GM19240 (cell line): ENCODE results near the gene EYS.
"Not testable (repeated sequence)": the region's sequence is repeated elsewhere in the genome, so short reads cannot be mapped to it uniquely, and the experiment has no call there.

ENCODE experiments used
- DNase-seq: peaks from one replicate; pipeline ENCODE4 v3.0.0; 2011; ENCODE audit warnings: low spot score; ENCODE audit not compliant: insufficient read length

The EYS gene

DNA sequence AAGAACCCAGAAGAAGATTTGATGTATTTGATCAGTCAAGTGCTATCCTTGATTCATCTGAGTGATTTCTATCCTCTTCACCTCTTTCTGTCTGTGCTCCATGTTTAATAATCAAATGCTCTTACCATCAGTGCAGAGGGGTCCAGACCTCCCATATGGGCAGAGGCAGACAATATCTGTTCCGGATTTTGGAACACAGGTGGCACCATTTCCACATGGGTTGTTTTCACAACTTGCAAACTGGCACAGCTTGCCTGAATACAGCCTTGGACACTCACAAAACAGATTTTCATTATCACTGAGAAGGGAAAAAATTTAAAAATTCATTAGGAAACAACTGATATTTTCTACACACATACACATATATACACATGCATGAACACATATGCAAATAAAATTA, 1843.0 kb downstream of the EYS start:
- no peak for DNase-seq

DNA sequence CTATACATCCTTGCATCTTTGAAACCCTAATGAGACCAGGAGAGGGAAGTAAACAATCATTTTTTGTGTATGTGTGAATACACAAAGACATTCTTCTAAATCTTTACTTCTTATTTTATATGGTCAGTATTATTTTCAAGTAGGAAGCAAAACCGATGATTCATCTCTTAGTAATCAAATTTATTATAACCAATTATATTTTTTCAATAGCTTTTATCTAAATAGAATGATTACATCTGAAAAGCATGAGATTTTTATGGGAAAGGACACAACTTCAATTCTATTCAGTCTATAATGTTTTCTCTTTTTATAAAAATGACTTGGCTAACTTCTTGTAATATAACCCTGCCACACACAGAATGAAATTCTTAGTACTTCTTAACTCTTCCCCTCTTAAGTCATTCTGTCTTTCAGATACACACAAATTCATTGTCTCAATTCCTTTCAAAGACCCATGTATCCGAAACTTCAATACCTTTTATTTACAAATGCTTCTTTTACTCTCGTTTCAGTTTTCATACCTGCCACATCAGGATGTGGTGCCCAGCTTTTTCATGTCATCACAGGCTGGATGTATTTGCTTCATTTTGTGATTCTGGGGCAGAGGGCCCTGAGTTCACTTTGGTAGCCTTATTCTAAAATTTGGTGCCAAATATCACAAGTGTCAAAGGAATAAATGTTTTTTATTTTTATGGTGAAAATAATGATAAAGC, 1844.4 kb downstream of the EYS start:
- no peak for DNase-seq

- no peak for DNase-seq
Measured at GRCh38 chr6:63859528-63859927, 1847.5 kb downstream of the EYS start.

- no peak for DNase-seq
Measured at GRCh38 chr6:63858691-63859090, 1848.3 kb downstream of the EYS start.

GRCh38 chr6:63856271-63856670, 1850.8 kb downstream of the EYS start:
- DNase-seq: no peak

- DNase-seq: no peak
Measured at GRCh38 chr6:63844287-63844686, 1862.7 kb downstream of the EYS start.

DNA sequence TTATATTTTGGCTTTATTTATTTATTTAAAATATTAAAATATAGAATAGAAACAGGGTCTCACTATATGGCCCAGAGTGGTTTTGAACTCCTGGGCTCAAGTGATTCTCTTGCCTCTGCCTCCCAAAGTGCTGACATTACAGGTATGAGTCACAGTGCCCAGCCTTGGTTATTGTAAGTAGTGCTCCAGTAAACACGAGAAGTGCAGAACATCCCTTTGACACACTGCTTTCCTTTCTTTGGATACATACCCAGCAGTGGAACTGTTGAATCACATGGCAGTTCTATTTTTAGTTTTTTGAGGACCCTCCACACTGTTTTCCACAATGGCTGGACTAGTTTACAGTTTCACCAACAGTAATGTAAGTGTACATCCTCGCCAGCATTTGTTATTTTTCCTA, 1867.5 kb downstream of the EYS start:
- no peak for DNase-seq

GRCh38 chr6:63828678-63829077, 1878.3 kb downstream of the EYS start:
- DNase-seq: not testable (repeated sequence)

GRCh38 chr6:63824722-63825121, 1882.3 kb downstream of the EYS start:
- DNase-seq: no peak

- DNase-seq: no peak
Measured at GRCh38 chr6:63821442-63821841, 1885.6 kb downstream of the EYS start.

- DNase-seq: no peak
Measured at GRCh38 chr6:63819831-63820230, 1887.2 kb downstream of the EYS start.

DNA sequence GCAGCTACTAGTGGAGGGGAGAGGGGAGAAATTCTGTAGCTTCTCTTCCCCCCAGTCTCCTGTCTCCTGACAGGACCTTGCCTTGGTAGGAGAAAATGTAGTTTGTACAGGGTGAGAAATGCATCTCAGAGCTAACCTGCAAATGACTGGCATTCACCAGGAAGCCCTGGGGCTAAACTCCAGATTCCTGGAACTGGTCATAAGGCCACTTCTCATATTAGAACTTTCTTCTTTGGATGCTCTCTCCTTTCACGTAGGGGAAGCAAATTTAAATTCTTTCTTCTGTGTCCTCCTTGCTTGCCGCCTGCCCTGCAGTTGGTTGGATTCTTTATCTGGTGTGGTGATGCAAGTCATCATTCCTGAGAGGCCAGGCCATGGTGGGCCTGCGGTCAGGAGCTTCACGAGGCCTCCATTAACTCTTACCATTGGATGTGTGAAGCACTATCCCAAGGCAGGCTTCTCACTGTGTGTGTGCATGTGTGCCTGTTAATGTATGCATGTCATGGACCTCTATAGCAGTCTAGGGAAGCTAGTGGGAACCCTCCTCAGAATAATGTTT, 1889.5 kb downstream of the EYS start:
- no peak for DNase-seq

- no peak for DNase-seq
Measured at GRCh38 chr6:63816982-63817436, 1890.0 kb downstream of the EYS start.

DNA sequence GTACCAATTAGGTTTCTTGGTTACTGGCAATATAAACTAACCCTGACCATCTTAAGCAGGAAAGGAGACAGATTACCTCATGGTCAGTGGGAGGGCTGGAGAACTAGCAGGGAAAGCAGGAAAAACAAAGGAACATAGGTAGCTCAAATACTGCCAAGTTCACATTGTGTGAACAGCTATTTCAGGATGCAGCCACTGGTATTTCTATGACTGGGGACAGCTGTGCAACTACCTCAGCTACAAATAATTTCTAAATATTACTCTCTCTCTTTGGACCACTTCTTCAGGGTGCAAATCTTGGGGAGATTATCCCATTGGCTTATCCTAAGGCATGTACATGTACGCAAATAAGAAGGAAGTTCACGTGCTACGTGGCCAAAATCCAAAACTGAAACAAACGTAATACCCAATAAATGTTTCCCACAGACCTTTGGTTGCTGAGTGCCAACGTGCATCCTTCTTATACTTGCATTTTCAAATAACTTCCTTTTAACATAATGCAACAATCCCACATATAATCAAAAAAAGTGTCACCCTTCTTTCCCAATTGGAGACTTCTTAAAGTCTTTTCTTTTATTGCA, 1890.5 kb downstream of the EYS start:
- DNase-seq: no peak

- DNase-seq: no peak
Measured at GRCh38 chr6:63814459-63814858, 1892.6 kb downstream of the EYS start.

DNA sequence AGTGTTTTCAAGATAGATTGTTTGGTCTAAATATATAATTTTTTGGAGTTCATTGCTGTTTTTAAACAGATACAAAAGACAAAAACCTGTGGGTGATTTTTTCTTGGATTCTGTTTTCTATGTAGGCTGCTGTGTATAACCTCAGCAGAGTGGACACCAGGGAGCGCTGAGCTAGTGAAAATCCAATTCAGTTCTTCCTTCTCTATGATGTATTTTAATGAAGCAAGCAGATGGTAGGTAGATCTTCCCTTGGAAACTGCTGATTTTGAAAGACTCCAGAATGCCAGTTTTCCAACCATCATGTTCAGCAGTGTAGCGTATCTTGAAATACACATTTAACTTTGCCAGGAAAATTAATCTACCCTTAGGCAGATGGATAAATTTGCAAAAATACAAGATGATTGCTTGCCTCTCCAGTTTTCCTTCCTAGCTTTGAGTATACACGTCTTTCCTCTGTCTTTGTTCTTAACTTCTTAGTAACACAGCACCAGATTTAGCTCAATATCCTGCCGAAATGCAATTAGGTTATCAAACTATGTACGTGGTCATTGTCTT, 1893.4 kb downstream of the EYS start:
- DNase-seq: no peak

GRCh38 chr6:63808576-63808975, 1898.5 kb downstream of the EYS start:
- no peak for DNase-seq

DNA sequence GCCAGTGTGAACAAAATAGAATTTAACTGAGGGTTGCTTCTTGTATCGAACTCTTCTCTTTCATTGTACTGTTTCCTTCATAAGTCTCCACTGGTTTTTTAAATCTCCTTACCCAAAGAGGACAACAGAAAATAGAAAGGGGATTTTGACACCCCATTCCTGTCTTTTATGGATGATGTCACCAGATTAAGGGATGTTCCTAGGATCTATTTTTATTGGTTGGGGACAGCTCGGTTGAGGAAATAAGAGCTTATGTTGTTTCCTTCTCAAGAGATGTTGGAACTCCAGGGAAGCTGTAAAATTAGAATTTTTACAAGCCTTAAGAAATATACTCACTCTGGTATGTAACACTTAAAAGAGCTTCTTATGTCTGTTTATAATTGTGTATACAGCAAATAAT, 1900.0 kb downstream of the EYS start:
- DNase-seq: no peak

GRCh38 chr6:63806573-63806913, 1900.5 kb downstream of the EYS start:
- DNase-seq: no peak

DNA sequence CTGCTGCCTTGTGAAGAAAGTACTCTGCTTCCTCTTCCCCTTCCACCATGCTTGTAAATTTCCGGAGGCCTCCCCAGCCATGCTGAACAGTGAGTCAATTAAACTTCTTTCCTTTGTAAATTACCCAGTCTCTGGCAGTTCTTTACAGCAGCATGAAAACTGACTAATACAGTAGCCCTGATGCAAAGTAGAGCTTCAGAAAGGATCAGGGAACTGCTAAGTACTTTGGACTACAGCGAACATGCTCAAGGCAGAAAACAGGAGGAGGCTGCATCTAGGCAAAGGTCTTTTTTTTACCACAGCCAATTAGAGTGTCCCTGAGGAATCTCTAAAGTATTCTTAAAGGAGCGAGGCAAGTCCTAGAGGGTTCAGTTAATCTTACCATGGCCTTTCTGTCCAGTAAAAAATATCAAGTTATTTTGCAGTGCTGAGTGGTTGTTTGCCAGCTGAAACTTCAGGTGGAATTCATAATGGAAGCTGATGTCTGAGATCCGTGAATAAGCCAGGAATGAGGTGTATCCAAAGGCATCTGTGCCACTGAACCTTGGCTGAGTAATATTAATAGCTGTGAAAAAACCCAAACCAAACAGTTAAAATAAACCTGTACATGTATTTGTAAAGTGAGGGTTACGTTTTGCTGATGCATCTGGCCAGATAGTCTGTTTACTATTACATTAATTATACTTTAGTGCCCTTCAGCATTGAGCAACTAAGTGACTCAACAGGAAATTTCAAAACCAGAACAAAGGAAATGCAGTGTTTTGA, 1901.0 kb downstream of the EYS start:
- DNase-seq: no peak

GRCh38 chr6:63805345-63805744, 1901.7 kb downstream of the EYS start:
- DNase-seq: no peak

DNA sequence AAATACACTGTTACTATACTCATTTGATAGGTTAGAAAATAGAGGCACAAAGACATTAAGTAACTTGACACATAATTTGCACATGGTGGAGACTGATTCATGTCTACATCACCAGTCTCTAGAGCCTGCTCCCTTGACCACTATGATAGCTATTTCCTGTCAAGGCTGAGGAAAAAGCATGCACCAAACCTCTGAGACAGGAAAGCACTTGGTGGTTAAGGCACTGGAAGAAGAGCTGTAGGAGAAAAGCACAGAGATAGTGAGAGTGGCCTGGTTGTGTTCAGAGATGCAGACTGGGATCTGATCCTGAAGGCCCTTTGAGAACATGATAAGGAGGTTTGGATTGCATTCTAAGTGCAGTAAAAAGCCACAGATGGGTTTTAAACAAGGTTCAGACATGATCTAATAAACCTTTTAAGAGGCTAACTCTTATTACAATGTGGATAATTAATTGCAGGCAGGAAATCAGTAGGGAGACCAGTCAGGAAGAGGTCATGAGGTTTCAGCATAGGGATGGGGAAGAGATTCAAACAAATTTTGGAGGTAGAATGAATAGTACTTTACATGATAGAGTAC, 1902.6 kb downstream of the EYS start:
- DNase-seq: no peak
